ENCODE measurements around the gene DCTD. TPM values are rescaled to one million over a fixed set of nuclear protein-coding genes. Genes with fewer than 3 reads are reported as not detected.
A peak's percentile ranks its signal among the peaks of the same experiment; 100 is the strongest.

Gene DCTD
- total and polyA plus RNA-seq, 2 of the 13 experiments (the other 11 are each of a cell fraction or from before 2014, with no cell fraction given), result 85.1 to 95.3 TPM

DNA sequence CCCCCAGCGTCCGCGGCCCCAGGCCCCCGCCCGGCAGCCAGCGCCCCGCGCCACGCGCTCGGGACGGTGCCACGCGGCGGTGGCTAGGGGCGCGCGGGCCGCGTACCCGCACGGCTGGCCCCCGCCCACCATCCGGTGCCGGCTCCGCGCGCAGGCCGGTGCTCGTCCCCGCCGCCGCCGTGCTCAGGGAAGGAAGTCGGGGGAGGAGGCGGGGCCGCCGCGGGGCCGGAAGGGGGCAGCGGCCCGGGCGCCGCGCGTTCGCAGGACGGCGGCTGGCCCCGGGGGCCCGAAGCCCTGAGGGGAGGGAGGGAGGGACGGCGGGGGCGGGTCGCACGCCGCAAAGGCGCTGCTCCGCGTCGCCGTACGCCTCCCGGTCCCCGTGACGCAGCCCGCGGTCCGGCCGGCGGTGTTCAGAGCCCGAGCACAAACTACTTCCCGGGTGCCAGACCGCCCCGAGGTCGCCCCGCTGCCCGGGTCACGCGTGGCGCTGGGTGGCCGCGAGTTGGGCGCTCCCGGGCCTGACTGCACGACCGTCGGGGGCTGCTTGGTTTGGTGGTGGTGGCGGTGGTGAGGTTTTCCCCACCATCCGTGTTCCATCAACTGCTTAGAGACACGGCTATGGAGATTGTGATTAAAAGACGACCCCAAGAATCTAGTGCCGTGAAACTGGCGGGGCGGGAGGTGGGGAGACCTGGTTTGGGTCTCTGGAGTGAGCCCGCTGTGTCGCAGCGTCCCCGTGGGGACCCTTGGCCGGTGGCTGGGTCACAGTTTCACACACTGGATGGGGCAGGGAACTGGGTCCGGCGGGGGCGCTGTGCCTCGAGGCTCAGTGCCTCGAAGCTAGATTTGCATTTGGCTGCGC is at the start of gene DCTD (continued):
- peak; percentile 68; the same call in 1 of the 2 replicates for TF ChIP-seq HIVEP1 (CRISPR knock-in tag; IDR thresholded peaks at IDR 0.05)
- TF ChIP-seq, protein P1, sequence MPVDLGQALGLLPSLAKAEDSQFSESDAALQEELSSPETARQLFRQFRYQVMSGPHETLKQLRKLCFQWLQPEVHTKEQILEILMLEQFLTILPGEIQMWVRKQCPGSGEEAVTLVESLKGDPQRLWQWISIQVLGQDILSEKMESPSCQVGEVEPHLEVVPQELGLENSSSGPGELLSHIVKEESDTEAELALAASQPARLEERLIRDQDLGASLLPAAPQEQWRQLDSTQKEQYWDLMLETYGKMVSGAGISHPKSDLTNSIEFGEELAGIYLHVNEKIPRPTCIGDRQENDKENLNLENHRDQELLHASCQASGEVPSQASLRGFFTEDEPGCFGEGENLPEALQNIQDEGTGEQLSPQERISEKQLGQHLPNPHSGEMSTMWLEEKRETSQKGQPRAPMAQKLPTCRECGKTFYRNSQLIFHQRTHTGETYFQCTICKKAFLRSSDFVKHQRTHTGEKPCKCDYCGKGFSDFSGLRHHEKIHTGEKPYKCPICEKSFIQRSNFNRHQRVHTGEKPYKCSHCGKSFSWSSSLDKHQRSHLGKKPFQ (CRISPR knock-in tag; IDR thresholded peaks at IDR 0.05; ENCODE audit: insufficient replicate concordance), result no peak
- peak; percentile 74 for TF ChIP-seq GABPB1 (CRISPR knock-in tag; IDR thresholded peaks at IDR 0.05)
- peak; percentile 70 for TF ChIP-seq TBX2 (CRISPR knock-in tag; IDR thresholded peaks at IDR 0.05; ENCODE audit: borderline replicate concordance)
- TF ChIP-seq HCFC1 (IDR thresholded peaks at IDR 0.05; ENCODE audit: low read depth, low read length), result no peak
- TF ChIP-seq SMARCE1 (IDR thresholded peaks at IDR 0.05; ENCODE audit: borderline replicate concordance), result no peak
- 0 out of 2 replicates have a peak, but pooled peaks have one; percentile 22 for TF ChIP-seq NFE2L1 (CRISPR knock-in tag; IDR thresholded peaks at IDR 0.05; ENCODE audit: borderline replicate concordance)
- TF ChIP-seq, protein P2, sequence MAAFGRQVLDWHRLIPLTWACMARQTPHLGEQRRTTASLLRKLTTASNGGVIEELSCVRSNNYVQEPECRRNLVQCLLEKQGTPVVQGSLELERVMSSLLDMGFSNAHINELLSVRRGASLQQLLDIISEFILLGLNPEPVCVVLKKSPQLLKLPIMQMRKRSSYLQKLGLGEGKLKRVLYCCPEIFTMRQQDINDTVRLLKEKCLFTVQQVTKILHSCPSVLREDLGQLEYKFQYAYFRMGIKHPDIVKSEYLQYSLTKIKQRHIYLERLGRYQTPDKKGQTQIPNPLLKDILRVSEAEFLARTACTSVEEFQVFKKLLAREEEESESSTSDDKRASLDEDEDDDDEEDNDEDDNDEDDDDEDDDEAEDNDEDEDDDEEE (CRISPR knock-in tag; IDR thresholded peaks at IDR 0.05), result no peak
- no peak for TF ChIP-seq ZNF207 (IDR thresholded peaks at IDR 0.05; ENCODE audit: borderline replicate concordance)
- no peak; the same call in 1 of the 2 replicates for TF ChIP-seq KDM2A (CRISPR knock-in tag; IDR thresholded peaks at IDR 0.05; ENCODE audit: borderline replicate concordance, low read depth)
- peak; percentile 57; the same call in 1 of the 2 replicates for TF ChIP-seq TFDP1 (CRISPR knock-in tag; IDR thresholded peaks at IDR 0.05; ENCODE audit: borderline replicate concordance)
- TF ChIP-seq, protein P3, sequence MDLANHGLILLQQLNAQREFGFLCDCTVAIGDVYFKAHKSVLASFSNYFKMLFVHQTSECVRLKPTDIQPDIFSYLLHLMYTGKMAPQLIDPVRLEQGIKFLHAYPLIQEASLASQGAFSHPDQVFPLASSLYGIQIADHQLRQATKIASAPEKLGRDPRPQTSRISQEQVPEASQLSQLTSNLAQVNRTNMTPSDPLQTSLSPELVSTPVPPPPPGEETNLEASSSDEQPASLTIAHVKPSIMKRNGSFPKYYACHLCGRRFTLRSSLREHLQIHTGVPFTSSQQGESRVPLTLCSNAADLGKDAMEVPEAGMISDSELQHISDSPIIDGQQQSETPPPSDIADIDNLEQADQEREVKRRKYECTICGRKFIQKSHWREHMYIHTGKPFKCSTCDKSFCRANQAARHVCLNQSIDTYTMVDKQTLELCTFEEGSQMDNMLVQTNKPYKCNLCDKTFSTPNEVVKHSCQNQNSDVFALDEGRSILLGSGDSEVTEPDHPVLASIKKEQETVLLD (CRISPR knock-in tag; IDR thresholded peaks at IDR 0.05; ENCODE audit: low read depth), result peak; percentile 93
- 0 out of 2 replicates have a peak, but pooled peaks have one; percentile 30 for TF ChIP-seq ZFP41 (CRISPR knock-in tag; IDR thresholded peaks at IDR 0.05; ENCODE audit: borderline replicate concordance)
- TF ChIP-seq SMAD3 (CRISPR knock-in tag; IDR thresholded peaks at IDR 0.05), result peak; percentile 70; the same call in 1 of the 2 replicates
- no peak for TF ChIP-seq ZNF570 (CRISPR knock-in tag; IDR thresholded peaks at IDR 0.05; ENCODE audit: borderline replicate concordance)
- TF ChIP-seq MTA3 (CRISPR knock-in tag; IDR thresholded peaks at IDR 0.05), result no peak
- TF ChIP-seq ZNF644 (CRISPR knock-in tag; IDR thresholded peaks at IDR 0.05; ENCODE audit: low read depth), result no peak
- peak; percentile 43 for TF ChIP-seq ZNF574 (CRISPR knock-in tag; IDR thresholded peaks at IDR 0.05)
- peak; percentile 45; the same call in 1 of the 2 replicates for TF ChIP-seq ZNF619 (CRISPR knock-in tag; IDR thresholded peaks at IDR 0.05)
- TF ChIP-seq ZFP37 (CRISPR knock-in tag; IDR thresholded peaks at IDR 0.05; ENCODE audit: borderline replicate concordance), result no peak
- 0 out of 2 replicates have a peak, but pooled peaks have one; percentile 13 for TF ChIP-seq MIXL1 (CRISPR knock-in tag; IDR thresholded peaks at IDR 0.05)
- no peak for TF ChIP-seq ZKSCAN1 (IDR thresholded peaks at IDR 0.05; ENCODE audit: low read length)

All from HepG2 (cell line).